H1 (cell line): ENCODE data around the gene ZNF101.

Experiments used
- EZH2 ChIP-seq: fragments of 200-600 bp; sonication (generic); IDR thresholded peaks from 2 replicates; pipeline ENCODE4 v1.7.1; 2012; ENCODE audit warnings: low read depth, mild to moderate bottlenecking, moderate library complexity, low read length, inconsistent platforms; ENCODE audit not compliant: severe bottlenecking
- POLR2AphosphoS5 ChIP-seq: IDR thresholded peaks from 2 replicates; pipeline ENCODE4 v1.6.1; 2011; ENCODE audit warnings: low read depth, low read length
- TF ChIP-seq, protein P1 (sequence below), 3 experiments: IDR thresholded peaks; 1 replicate in 2 of 3; 2 replicates in 1 of 3; pipeline versions ENCODE4 v1.5.1 to v1.6.1; 2011; ENCODE audit warnings: low read length in 3 of 3, mild to moderate bottlenecking in 3 of 3, inconsistent platforms in 2 of 3, low read depth in 1 of 3, moderate library complexity in 1 of 3; ENCODE audit not compliant: insufficient read depth in 1 of 3; ENCODE audit errors: control extremely low read depth in 1 of 3

DNA sequence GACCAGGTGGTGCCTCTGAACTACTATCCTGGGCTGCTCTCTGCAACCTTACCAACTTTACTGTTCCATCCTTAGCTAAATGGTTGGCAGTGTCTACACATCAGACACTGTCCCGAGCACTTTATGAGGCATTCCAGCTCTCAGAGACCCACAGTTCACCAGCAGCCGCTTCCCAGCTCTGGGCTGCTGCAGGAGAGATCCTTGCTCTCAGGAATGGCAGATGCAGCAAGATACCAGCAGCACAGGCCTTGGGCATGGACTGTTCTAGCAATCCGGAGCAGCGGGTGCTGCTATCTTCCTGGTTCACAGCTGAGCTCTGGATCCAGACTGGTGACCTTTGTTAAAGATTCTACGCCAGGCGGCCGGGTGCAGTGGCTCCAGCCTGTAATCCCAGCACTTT is 37.3 kb upstream of the ZNF101 start:
- TF ChIP-seq, protein P1, sequence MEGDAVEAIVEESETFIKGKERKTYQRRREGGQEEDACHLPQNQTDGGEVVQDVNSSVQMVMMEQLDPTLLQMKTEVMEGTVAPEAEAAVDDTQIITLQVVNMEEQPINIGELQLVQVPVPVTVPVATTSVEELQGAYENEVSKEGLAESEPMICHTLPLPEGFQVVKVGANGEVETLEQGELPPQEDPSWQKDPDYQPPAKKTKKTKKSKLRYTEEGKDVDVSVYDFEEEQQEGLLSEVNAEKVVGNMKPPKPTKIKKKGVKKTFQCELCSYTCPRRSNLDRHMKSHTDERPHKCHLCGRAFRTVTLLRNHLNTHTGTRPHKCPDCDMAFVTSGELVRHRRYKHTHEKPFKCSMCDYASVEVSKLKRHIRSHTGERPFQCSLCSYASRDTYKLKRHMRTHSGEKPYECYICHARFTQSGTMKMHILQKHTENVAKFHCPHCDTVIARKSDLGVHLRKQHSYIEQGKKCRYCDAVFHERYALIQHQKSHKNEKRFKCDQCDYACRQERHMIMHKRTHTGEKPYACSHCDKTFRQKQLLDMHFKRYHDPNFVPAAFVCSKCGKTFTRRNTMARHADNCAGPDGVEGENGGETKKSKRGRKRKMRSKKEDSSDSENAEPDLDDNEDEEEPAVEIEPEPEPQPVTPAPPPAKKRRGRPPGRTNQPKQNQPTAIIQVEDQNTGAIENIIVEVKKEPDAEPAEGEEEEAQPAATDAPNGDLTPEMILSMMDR (IDR thresholded peaks at IDR 0.05; ENCODE audit: control extremely low read depth in 1 of 3, insufficient read depth in 1 of 3, low read depth in 1 of 3, low read length in 3 of 3), result no peak
- no peak for TF ChIP-seq POLR2AphosphoS5
- no peak for TF ChIP-seq EZH2
